AG08396 (cell line): ENCODE data around the gene FAM186B.

ENCODE experiments used
- DNase-seq: peaks from one replicate; pipeline ENCODE4 v3.0.0; 2012; ENCODE audit warnings: low spot score, mixed read lengths

The FAM186B gene

GRCh38 chr12:49567611-49568441, 37.6 kb downstream of the FAM186B start, which contains the start of gene MCRS1:
TSS of gene MCRS1 (minus strand) at chr12:49568142. CDS start at chr12:49566731, 1,411 bp downstream.
- DNase-seq: peak; percentile 96

GRCh38 chr12:49567302-49567610, 38.2 kb downstream of the FAM186B start:
- DNase-seq: no peak

- no peak for DNase-seq
These were observed 39.1 kb downstream of the FAM186B start for GRCh38 chr12:49566361-49566760.

DNA sequence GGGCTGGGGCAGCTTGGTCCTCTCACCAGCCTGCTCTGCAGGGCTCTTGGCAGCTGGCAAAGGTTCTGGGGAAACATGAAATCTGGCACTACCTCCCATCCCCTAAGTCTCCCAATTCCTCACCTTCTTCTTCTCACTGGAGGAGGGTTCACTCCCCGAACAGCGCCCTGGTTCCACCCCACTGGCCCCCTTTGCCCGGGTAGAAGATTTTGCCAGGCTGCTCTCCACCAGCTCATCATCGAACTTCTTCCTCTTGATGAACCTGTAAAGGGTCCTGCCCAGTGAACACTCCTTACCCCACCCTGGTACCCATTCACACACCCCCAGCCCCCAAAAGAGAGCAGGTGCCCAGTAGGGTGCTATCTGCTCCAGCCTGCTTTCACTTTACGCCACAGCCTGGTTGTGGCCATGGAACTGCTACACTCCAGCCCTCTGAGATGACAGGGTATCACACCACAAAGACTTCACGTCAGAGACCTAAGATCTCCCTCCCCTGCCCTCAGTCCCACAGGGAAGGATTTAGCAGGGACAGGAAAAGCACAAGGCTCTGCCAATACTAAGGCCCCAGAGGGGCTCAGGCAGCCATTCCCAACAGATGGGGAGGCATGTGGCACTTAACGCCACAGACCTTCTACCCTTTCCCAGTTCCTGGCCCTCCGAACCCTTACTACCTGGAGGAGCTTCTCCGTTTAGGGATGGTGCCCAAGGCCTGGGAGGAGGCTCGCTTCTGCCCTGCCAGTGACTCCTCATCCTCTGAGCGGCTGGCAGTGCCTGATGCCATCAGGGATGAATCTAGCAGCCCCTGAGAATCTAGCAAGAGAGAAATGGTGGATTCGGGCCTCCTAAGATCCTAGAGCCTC, 39.8 kb downstream of the FAM186B start:
- no peak for DNase-seq

GRCh38 chr12:49564686-49565405, 40.6 kb downstream of the FAM186B start:
- DNase-seq: no peak

DNA sequence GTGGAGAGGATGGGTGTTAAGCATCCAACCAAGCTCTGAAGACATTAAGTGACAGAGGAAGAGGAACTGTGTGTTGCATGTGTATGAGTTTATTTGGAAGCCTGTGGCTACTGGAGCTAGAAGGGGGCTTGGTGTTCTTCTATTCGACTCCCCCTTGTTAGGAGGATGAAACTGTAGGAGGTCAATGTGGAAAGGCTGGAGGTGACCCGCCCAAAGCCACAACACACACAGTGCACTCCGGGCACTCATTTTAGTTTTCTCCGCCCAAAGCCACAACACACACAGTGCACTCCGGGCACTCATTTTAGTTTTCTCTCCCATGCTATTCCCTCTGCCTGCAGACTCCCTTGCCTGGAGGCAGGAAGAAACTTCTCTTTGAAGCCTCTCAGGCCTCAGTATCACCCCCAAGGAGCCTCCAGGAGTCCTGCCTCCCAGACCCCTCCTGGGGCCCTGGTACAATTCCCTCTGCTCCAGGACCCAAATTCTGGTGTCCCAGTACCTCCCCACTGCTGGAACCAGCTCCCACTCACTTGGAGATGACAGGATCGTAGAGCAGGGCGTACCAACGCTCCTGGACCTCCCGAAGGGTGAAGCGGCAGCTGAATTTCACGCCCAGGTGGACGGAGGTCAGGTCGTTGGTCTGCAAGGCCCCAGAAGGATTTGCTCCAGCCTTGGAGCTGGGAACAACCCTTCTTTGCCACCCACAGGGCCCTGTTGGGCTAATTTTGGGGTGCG, 41.3 kb downstream of the FAM186B start:
- DNase-seq: no peak

DNA sequence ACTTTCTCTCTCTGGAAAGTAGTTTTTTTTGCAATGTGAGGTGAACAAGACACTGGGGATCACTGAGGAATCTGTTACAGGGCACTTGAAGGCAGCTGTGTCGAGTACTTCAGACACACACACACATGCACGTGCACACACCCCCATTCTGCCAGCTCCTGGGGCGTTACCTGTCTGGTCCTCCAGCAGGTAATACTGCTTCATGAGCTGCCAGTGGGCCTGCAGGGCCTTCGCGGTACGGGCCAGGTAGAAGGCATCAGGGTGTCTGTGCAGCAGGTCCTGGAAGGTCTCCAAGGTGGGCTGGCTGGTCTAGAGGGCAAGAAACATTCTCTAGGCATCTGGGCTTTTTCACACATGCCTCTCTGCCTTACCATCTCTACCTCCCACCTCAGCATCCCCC, 42.6 kb downstream of the FAM186B start:
- no peak for DNase-seq

DNA sequence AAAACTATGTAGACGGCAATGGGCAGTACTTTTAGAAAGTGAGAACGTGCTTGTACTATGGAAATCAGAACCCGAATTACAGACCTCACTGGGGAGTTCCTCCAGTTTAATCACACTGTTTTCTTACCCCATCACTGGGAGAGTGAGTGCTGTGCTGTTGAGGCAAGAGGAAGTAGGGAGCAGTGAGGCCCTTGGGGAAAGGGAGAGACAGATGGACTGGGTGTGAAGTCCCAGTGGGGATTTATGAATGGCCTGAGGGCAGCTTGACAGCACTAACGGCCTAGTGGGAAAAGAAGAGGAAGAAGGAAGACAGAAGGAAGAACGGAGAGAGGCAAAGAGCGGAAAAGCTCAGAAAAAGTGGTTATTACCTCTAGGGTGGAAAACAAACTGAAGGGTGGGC, 43.2 kb downstream of the FAM186B start:
- DNase-seq: no peak

- no peak for DNase-seq
These were observed 44.7 kb downstream of the FAM186B start for GRCh38 chr12:49560695-49561094.

DNA sequence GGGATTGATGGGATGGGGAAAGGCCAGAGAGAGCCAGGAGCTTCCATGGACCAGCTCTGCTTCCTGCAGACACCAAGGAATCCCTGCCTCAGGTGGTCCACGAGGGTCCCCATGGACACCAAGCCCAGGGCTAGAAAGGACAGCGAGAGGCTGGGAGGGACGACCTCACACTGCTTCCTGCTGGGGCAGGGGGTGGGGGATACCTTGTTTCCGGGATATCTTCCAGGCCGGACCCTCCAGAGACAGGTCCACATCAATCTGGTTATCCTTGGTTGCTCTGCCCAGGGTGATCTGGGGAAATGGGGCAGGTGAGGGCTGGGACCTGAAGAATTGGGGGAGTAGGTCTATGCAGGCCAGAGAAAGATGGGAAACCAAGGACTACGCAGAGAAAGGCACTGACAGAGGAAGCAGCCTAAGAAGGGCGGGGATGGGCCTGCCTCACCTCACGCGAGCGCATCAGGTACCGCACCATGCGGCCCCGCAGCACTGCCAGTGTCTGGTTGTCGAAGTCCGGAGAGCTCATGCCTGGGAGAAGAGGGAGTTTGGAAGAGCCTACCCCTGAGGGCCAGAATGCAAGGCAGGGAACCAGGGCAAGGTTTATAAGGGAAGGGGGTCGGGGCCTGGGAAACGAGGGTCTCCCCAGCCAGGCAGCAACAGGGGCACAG, 46.3 kb downstream of the FAM186B start:
- no peak for DNase-seq

DNA sequence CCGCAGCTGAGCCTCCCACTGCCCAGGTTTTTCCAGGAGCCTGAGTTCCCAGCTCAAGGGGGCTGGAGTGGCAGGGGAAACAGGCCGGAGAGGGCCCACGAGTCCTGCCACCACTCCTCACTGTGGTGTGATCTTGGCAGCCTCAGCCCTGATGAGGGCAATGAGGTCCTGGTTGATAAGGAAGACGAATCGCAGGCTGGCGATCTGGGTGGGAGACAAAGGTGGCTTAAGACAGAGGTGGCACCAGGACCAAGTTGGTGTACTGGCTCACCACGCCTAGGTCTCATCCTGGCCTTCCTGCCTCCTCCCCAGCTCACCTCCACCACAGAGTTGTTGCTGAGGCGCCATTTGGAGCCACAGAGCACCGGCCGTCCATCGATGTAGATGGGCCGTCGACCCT, 46.9 kb downstream of the FAM186B start:
- DNase-seq: no peak

- DNase-seq: no peak
These were observed 47.6 kb downstream of the FAM186B start for GRCh38 chr12:49557917-49558215.

GRCh38 chr12:49557187-49557916, 48.1 kb downstream of the FAM186B start:
- no peak for DNase-seq

DNA sequence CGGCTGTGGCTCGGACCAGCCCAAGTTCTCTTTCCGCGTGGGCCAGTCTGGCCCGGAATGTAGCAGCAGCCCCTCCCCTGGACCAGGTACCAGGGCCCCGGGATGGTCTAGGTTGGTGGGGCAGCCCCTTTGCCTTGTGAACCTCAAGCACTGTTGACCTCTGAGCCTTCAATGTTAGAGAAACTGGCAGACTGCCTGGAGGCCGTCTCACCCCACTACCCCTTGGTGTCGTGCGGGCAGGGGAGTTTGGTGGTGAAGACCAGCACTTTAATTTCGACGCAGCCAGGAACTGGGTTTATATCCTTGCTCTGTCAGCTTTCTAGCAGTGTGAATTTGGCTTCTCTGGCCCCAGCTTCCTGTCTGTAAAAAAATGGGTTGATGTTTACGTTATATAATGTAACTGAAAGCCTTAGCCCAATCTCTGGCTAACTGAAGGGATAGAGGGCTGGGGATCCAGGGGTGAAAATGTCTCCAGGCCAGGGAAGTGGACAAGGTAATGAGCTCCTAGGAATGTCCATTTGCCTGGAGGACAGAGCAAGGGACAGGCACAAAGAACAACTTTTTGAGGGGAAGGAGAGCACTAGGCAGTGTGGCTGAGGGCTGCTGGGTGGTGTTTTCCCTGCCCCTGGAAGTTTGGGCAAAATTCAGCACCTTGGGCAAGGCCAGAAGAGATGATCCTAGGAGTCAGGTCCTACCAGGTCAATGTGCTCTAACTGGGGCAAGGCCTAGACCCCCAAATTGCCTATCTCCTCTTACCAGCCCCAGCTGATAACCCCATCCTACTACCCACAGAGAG, 48.9 kb downstream of the FAM186B start:
- DNase-seq: no peak

GRCh38 chr12:49555631-49556390, 49.6 kb downstream of the FAM186B start:
- DNase-seq: no peak

- DNase-seq: no peak
These were observed 51.2 kb downstream of the FAM186B start for GRCh38 chr12:49554266-49554665.

DNA sequence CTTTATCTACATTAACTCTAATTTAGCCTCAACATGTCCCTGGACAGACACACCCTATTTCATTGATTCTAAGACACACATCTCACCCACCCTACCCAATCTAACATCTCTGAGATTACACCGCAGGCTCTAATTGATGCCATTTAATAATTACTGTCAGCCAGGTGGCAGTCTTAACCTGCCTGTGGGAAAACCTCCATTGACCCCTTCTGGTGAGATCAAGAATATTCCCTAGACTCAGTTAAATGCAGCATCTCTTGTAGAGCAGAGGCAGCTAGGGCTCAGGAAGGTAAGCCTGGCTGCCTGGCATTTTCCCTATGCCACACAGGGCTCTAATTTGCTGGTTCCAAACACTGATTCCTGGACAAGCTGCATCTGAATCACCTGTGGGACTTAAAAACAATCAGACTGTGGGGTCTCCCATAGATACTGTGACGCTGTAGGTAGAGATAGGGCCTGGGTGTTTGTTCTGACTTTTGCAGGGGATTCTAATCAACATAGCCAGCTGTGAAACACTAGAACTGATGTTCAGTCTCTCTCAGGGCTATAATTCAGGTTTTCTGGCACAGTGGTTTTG, 51.8 kb downstream of the FAM186B start:
- DNase-seq: no peak

- no peak for DNase-seq
These were observed 52.5 kb downstream of the FAM186B start for GRCh38 chr12:49552899-49553298.

- DNase-seq: no peak
These were observed 53.0 kb downstream of the FAM186B start for GRCh38 chr12:49552425-49552824.
